ENCODE measurements around the gene ARHGAP9. TPM values are rescaled to one million over a fixed set of nuclear protein-coding genes. Genes with fewer than 3 reads are reported as not detected.

Gene ARHGAP9
- total and polyA plus RNA-seq, 2 of the 4 experiments (the other 2 are of a cell fraction) = 0.18 to 0.79 TPM

GRCh38 chr12:57428965-57429364, 50.7 kb downstream of the ARHGAP9 start:
- no peak for TF ChIP-seq MXI1 (IDR thresholded peaks at IDR 0.05; ENCODE audit: borderline replicate concordance, low read depth, low read length)
- TF ChIP-seq CTCF (conservative IDR thresholded peaks at IDR 0.05; ENCODE audit: low read depth, low read length) = no peak
- TF ChIP-seq BHLHE40 (IDR thresholded peaks at IDR 0.05; ENCODE audit: low read depth, low read length) = no peak
- no peak for TF ChIP-seq CHD1 (IDR thresholded peaks at IDR 0.05; ENCODE audit: low read depth, low read length)
- TF ChIP-seq NFE2L2 (IDR thresholded peaks at IDR 0.05; ENCODE audit: low read depth, low read length) = no peak
- TF ChIP-seq RCOR1 (IDR thresholded peaks at IDR 0.05; ENCODE audit: insufficient replicate concordance, low read length) = no peak
- TF ChIP-seq FOS (IDR thresholded peaks at IDR 0.05; ENCODE audit: low read depth, low read length) = no peak
- TF ChIP-seq POLR2A (IDR thresholded peaks at IDR 0.05; ENCODE audit: low read depth, low read length) = no peak
- no peak for TF ChIP-seq USF2 (IDR thresholded peaks at IDR 0.05; ENCODE audit: low read depth, low read length)
- TF ChIP-seq SMC3 (IDR thresholded peaks at IDR 0.05; ENCODE audit: low read depth, low read length) = no peak
- TF ChIP-seq RAD21 (IDR thresholded peaks at IDR 0.05; ENCODE audit: low read length) = no peak
- no peak for TF ChIP-seq CEBPB (IDR thresholded peaks at IDR 0.05; ENCODE audit: low read depth, low read length)
- no peak for TF ChIP-seq MAFK (IDR thresholded peaks at IDR 0.05; ENCODE audit: low read depth, low read length)
- TF ChIP-seq RFX5 (IDR thresholded peaks at IDR 0.05; ENCODE audit: low read depth, low read length) = no peak
- TF ChIP-seq ELK1 (IDR thresholded peaks at IDR 0.05; ENCODE audit: borderline replicate concordance, low read depth, low read length) = no peak
- H2BK20ac ChIP-seq (ENCODE audit: low read depth, low read length) = no peak overlapping the region
- intact Hi-C loops (cut with micrococcal nuclease) = no loop called here

More at GRCh38 chr12:57428965-57429364, 50.7 kb downstream of the ARHGAP9 start:
- no TSS peak for BruUV-seq (replicated peaks)
- Histone ChIP-seq H3K23ac (ENCODE audit: low read depth, low read length) (no peak overlapping the region), H2BK120ac (ENCODE audit: low read depth, low read length) (no peak overlapping the region), H4K91ac (ENCODE audit: insufficient read depth, low read depth, low read length) (no peak overlapping the region), H3K14ac (replicated peaks; ENCODE audit: low read depth, low read length) (no peak overlapping the region; the same call in 1 of the 2 replicates), H3K9me1 (ENCODE audit: insufficient read depth, low read length) (peaks cover 5% of the 10 kb centered on the region; the same call in 1 of the 2 replicates), H3K27ac (ENCODE audit: insufficient read depth, low read length) (no peak overlapping the region), H3K4ac (ENCODE audit: low read depth, low read length) (no peak overlapping the region), H2BK15ac (ENCODE audit: low read depth, low read length) (no peak overlapping the region), H3K56ac (ENCODE audit: extremely low read depth, insufficient read depth, low read length) (no peak overlapping the region), H2AK5ac (ENCODE audit: low read depth, low read length) (no peak overlapping the region), H3K4me2 (ENCODE audit: low read depth, low read length) (no peak overlapping the region), H3K9ac (ENCODE audit: low read depth, low read length) (no peak overlapping the region), H2AK9ac (replicated peaks; ENCODE audit: low read depth, low read length, poor library complexity) (no peak overlapping the region), H3K4me3 (ENCODE audit: insufficient read depth, low read depth, low read length) (no peak overlapping the region), H3K36me3 (ENCODE audit: control insufficient read depth, insufficient read depth, low read length) (peaks cover 7% of the 10 kb centered on the region), H2BK5ac (ENCODE audit: low read depth, low read length, poor library complexity, severe bottlenecking) (no peak overlapping the region), H3K27me3 (ENCODE audit: control insufficient read depth, insufficient read depth, low read length) (no peaks in the 10 kb centered on the region), H3K79me1 (ENCODE audit: low read depth in 1 of 2, low read length in 2 of 2) (peaks cover 26 to 57% of the 10 kb centered on the region in 2 experiments), H4K5ac (ENCODE audit: low read depth, low read length) (no peak overlapping the region), H2AFZ (replicated peaks; ENCODE audit: low read length, poor library complexity) (no peak overlapping the region), H3K4me1 (ENCODE audit: control insufficient read depth, insufficient read depth, low read length) (peaks cover 3% of the 10 kb centered on the region), H3K18ac (ENCODE audit: low read depth, low read length) (no peak overlapping the region), H4K8ac (ENCODE audit: low read depth in 2 of 2, low read length in 2 of 2) (peak overlapping the region in 1 of 2 experiments; percentile 82; a peak in 1 of 4 replicates), H3K9me3 (ENCODE audit: control insufficient read depth, insufficient read depth, low read length) (no peaks in the 10 kb centered on the region), H4K20me1 (ENCODE audit: insufficient read depth, low read length) (peaks cover 2% of the 10 kb centered on the region)
- no peak for ATAC-seq (ENCODE audit: low read depth)
- ChIA-PET CTCF (no interaction called here), POLR2A (ENCODE audit: unreplicated experiment) (no interaction called here)
- 75% methylated on average over 2 of the region's 6 CpGs; no CpG with 5 or more reads in 1 of the 2 experiments for WGBS, 2 experiments (ENCODE audit: extremely low coverage in 2 of 2, insufficient read length in 1 of 2)
- dilution Hi-C loops (cut with HindIII; ENCODE audit: low sequenced_read_pairs, unreplicated experiment) (no loop called here), in situ Hi-C loops (cut with MboI; ENCODE audit: low sequenced_read_pairs) (no loop called here)
- DNase-seq = no peak
